IMR-90 (cell line): ENCODE results near the gene CAMKMT.

Source experiments
- CEBPB ChIP-seq: IDR thresholded peaks from 2 replicates; pipeline ENCODE4 v1.6.1; 2012; ENCODE audit warnings: low read depth, low read length, improper control_type of control experiment
- MAFK ChIP-seq: IDR thresholded peaks from 2 replicates; pipeline ENCODE4 v1.6.1; 2012; ENCODE audit warnings: low read depth, low read length, improper control_type of control experiment
- MAZ ChIP-seq: IDR thresholded peaks from 2 replicates; pipeline ENCODE4 v1.6.1; 2012; ENCODE audit warnings: low read depth, mild to moderate bottlenecking, low read length, improper control_type of control experiment, moderate library complexity, borderline replicate concordance
- MXI1 ChIP-seq: IDR thresholded peaks from 2 replicates; pipeline ENCODE4 v1.6.1; 2012; ENCODE audit warnings: low read depth, mild to moderate bottlenecking, low read length, moderate library complexity, borderline replicate concordance
- POLR2A ChIP-seq: IDR thresholded peaks from 2 replicates; pipeline ENCODE4 v1.6.1; 2012; ENCODE audit warnings: mild to moderate bottlenecking, low read depth, low read length
- RAD21 ChIP-seq: IDR thresholded peaks from 2 replicates; pipeline ENCODE4 v1.6.1; 2012; ENCODE audit warnings: low read length, improper control_type of control experiment
- RCOR1 ChIP-seq: IDR thresholded peaks from 2 replicates; pipeline ENCODE4 v1.6.1; 2012; ENCODE audit warnings: mild to moderate bottlenecking, low read length, improper control_type of control experiment; ENCODE audit not compliant: insufficient replicate concordance
- SMC3 ChIP-seq: fragments of 150-350 bp; IDR thresholded peaks from 2 replicates; pipeline ENCODE4 v1.6.1; 2016; ENCODE audit warnings: low read depth, mild to moderate bottlenecking, antibody characterized with exemption, low read length, moderate library complexity
- TF ChIP-seq, protein P1 (sequence below): conservative IDR thresholded peaks from 2 replicates; pipeline ENCODE4 v1.5.1; 2012; ENCODE audit warnings: mild to moderate bottlenecking, low read depth, low read length, improper control_type of control experiment

DNA sequence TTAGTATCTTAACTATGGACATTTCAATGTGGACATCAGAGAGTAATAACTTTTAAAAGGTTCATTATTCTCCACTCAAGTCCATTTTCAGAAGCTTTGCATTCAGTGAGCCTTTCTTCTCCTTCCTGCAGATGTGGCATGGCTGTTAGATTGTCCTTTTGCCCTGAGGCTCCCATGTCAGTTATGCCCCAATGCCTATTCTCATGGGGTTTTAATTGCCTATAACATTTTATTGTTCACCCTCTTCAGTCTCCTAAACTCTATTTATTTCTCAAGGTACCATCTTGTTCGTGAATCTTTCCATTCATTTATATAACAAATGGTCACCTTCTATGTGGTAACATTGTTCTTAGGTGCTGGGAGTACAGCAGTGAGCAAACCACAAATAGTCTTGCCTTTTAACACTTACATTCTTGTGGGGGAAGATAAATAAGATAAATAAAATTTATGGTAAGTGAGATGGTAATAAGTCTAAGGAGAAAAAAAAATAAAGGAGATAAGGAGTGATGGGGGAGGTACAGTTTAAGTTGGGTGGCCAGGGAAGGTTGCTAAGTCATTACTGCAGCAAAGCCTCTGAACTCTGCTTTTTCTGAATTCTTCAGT lies 301.8 kb downstream of the CAMKMT start:
- TF ChIP-seq MXI1 (no peak), MAFK (no peak), RCOR1 (no peak), CEBPB (no peak), POLR2A (no peak), MAZ (no peak), RAD21 (no peak), SMC3 (no peak)
- TF ChIP-seq, protein P1, sequence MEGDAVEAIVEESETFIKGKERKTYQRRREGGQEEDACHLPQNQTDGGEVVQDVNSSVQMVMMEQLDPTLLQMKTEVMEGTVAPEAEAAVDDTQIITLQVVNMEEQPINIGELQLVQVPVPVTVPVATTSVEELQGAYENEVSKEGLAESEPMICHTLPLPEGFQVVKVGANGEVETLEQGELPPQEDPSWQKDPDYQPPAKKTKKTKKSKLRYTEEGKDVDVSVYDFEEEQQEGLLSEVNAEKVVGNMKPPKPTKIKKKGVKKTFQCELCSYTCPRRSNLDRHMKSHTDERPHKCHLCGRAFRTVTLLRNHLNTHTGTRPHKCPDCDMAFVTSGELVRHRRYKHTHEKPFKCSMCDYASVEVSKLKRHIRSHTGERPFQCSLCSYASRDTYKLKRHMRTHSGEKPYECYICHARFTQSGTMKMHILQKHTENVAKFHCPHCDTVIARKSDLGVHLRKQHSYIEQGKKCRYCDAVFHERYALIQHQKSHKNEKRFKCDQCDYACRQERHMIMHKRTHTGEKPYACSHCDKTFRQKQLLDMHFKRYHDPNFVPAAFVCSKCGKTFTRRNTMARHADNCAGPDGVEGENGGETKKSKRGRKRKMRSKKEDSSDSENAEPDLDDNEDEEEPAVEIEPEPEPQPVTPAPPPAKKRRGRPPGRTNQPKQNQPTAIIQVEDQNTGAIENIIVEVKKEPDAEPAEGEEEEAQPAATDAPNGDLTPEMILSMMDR: no peak
